HG03565 (cell line): ENCODE results near the gene MRPL2.
A peak's percentile ranks its signal among the peaks of the same experiment; 100 is the strongest.
"Not testable (repeated sequence)": the region's sequence is repeated elsewhere in the genome, so short reads cannot be mapped to it uniquely, and the experiment has no call there.

Source experiments
- ATAC-seq: cut with Tn5 transposase; IDR thresholded peaks from one replicate; pipeline ENCODE4 v1.9.1; 2021; ENCODE audit warnings: mild to moderate bottlenecking, moderate library complexity; ENCODE audit not compliant: unreplicated experiment

MRPL2 gene

GRCh38 chr6:43053545-43054205, 5.6 kb downstream of the MRPL2 start, which contains the start of gene CUL7:
Gene CUL7 (minus strand): TSS chr6:43053851. CDS start chr6:43052788, 1,063 bp downstream.
- peak; percentile 57 for ATAC-seq

DNA sequence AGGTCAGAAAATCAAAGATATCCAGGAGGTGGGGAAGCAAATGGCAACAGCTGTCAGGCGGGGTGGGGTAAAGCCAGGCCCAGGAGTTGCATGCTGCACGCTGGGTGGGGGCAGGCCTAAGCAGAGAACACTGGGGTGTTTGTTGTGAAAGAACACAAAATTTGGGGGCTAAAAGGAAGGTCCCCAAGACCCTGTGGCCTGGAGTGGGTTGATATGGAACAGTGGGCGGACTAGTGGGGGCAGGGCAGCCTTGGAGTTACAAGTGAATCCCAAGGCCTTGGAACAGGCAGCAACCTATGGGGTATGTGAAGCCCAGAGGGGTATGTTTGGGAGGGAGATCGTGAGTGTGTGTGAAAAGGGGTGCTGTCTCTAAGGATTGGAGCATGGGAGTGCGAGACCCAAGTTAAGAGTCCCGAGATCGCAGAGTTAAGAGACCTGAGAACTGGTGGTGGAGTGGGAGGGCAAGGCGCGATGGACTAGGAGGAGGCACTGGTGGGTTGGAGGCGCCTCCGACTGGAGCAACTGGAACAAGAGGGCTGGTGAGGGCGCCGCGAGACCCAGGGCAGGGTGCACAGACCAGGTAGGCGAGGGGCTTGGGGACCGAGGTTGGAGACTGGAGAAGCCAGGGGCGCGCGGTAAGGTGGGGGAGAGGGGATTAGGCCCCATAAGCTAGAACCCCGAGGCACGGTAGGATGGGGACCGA, 6.2 kb downstream of the MRPL2 start:
- ATAC-seq = no peak

- ATAC-seq = no peak
These were observed 6.9 kb downstream of the MRPL2 start for GRCh38 chr6:43052225-43052841.

- no peak for ATAC-seq
These were observed 8.3 kb downstream of the MRPL2 start for GRCh38 chr6:43050981-43051380.

DNA sequence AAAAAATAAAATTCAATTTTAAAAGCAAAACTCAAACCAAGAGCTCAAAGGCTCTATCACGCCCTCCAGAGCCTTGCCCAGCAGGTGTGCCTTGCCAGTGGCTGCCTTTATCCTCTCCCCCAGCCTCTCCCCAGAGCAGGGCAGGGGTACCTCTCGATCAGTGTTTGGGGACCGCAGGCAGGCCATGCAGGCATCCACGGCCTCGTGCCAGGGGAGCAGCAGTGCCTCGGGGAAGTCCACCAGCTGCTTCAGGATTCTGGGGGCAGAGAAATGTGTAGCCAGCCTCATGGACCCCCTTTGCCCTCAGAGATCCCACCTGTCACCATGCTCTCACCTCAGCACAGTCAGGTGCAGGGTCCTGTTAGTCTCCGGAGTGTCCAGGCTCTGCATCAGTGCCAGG, 11.2 kb downstream of the MRPL2 start:
- no peak for ATAC-seq

- no peak for ATAC-seq
These were observed 13.8 kb downstream of the MRPL2 start for GRCh38 chr6:43045371-43045930.

- ATAC-seq = no peak
These were observed 15.9 kb downstream of the MRPL2 start for GRCh38 chr6:43043310-43043709.

- not testable (repeated sequence) for ATAC-seq
These were observed 17.8 kb downstream of the MRPL2 start for GRCh38 chr6:43041475-43041874.

GRCh38 chr6:43040542-43041257, 18.5 kb downstream of the MRPL2 start:
- ATAC-seq = no peak

DNA sequence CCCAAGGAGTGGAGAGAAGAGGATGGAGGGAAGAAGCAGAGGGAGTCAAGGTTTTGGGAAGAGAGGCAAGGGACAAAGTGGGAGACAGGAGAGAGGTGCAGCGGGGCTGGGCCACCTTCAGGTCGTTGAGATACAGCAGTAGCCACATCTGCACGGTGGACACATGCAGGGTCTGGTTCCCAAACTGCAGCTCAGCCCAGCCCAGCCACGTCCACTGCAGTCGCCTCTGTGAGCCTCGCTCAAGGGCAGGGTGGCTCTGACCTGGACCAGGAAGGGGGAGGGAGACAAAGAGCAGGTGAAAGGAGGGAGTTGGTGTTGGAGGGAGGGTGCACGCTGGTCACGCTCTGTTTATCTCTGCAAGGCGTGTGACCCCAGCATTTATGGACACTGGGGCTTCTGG, 20.5 kb downstream of the MRPL2 start:
- no peak for ATAC-seq

- no peak for ATAC-seq
These were observed 21.5 kb downstream of the MRPL2 start for GRCh38 chr6:43037706-43038105.

- no peak for ATAC-seq
These were observed 22.0 kb downstream of the MRPL2 start for GRCh38 chr6:43037197-43037596.

DNA sequence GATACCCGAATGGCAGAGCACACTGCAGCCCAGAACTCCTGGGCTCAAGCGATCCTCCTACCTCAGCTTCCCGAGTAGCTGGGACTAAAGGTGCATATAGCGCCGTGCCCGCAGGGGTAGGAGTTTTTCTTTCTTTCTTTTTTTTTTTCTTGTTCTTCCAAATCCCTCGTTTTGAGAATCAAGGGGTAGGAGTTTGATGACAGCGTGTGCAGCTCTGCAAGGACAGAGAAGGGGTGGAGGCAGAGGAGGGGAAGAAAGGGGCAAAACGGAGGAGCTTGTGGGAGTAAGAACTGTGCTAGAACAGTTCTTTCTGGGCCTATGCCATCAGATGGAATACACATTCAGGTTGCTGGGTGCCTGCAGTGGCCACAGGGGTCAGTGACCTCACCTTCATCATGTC, 22.5 kb downstream of the MRPL2 start:
- no peak for ATAC-seq

DNA sequence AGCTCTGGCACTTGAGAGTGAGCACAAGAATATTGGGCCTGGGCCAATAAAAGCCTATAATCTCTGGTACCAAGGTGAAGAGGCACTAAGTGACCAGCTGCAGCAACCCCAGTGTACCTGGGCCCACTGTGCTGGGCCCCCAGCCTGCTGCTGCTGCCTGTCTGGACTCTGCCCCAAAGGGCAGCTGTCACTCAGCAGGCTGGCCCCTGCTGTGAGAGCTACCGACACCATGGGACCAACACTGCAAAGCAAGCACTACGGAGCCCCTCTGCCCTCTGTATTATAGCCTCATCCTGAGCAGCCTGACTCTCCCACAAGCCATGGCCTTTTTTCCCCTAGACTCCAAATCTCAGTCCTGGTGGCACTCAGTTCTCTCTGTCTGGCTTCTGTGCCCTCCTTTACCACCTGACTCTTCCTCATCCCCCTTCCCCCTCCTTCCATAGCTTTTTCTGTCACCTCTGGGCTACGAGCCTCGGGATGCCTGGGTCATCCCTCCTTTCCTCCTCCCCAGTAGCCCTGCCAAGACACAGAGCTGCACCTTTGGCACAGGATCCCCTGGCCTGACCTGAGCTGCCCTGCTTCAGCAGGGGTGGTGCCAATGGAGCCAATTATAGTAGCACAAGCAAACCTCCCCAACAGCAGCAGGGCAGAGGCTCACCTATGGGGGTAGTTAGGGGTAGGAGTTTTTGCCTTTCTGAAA, 23.6 kb downstream of the MRPL2 start:
- no peak for ATAC-seq

GRCh38 chr6:43034190-43034525, 25.1 kb downstream of the MRPL2 start:
- ATAC-seq = no peak

GRCh38 chr6:43033496-43034189, 25.6 kb downstream of the MRPL2 start:
- no peak for ATAC-seq

GRCh38 chr6:43032326-43032725, 26.9 kb downstream of the MRPL2 start:
- no peak for ATAC-seq

GRCh38 chr6:43029120-43029519, 30.1 kb downstream of the MRPL2 start:
- ATAC-seq = no peak

DNA sequence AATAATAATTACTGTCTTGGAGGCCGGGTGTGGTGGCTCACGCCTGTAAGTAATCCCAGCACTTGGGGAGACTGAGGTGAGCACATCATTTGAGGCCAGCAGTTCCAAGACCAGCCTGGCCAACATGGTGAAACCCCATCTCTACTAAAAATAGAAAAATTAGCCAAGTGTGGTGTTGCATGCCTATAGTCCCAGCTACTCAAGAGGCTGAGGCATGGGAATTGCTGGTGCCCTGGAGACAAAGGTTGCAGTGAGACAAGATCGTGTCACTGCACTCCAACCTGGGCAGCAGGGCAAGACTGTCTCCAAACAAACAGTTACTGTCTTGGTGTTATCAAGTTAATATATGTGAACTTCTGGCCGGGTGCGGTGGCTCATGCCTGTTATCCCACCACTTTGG, 32.9 kb downstream of the MRPL2 start:
- ATAC-seq = no peak

GRCh38 chr6:43024436-43024835, 34.8 kb downstream of the MRPL2 start:
- ATAC-seq = no peak
